Gastrocnemius medialis (tissue), 4 donors: ENCODE results near the gene MARCHF7. TPM values are rescaled to one million over a fixed set of nuclear protein-coding genes. Genes with fewer than 3 reads are reported as not detected.
"Not testable (repeated sequence)": the region's sequence is repeated elsewhere in the genome, so short reads cannot be mapped to it uniquely, and the experiment has no call there.

Experiments used
- ATAC-seq, 2 donors: fragments of 150-250 bp; one replicate each; pipeline ENCODE4 v1.9.1; 2016
- DNase-seq, 2 donors: peaks; one replicate each; pipeline ENCODE4 v3.0.0-alpha.2; 2019
- H3K27ac ChIP-seq, 4 donors: fragments of 200-600 bp; sonication (generic); 1 replicate in 1 of 4; 2 replicates in 3 of 4; pipeline ENCODE4 v1.5.1; 2016 to 2018; ENCODE audit warnings: mild to moderate bottlenecking in 2 of 4, moderate library complexity in 1 of 4
- H3K27me3 ChIP-seq, 3 donors: fragments of 200-600 bp; sonication (generic) in 2 of 3; 1 replicate in 1 of 3; 2 replicates in 2 of 3; pipeline versions ENCODE4 v1.5.1 to v1.6.0; 2016 to 2019; ENCODE audit warnings: mild to moderate bottlenecking in 1 of 3, moderate library complexity in 1 of 3
- H3K36me3 ChIP-seq, 2 donors: fragments of 200-600 bp; sonication (generic) in 1 of 2; one replicate each; pipeline ENCODE4 v1.5.1; 2017 to 2018
- H3K4me1 ChIP-seq, 2 donors: fragments of 200-600 bp; sonication (generic) in 1 of 2; one replicate each; pipeline ENCODE4 v1.5.1; 2016 to 2017; ENCODE audit warnings: mild to moderate bottlenecking in 2 of 2
- H3K4me3 ChIP-seq, 4 donors: fragments of 200-600 bp; sonication (generic) in 3 of 4; 1 replicate in 1 of 4; 2 replicates in 3 of 4; pipeline ENCODE4 v1.5.1; 2016 to 2019; ENCODE audit warnings: mild to moderate bottlenecking in 2 of 4
- H3K9me3 ChIP-seq, 3 donors: fragments of 200-600 bp; sonication (generic) in 2 of 3; 1 replicate in 1 of 3; 2 replicates in 2 of 3; pipeline ENCODE4 v1.5.1; 2016 to 2019
- CTCF ChIP-seq, 5 experiments: fragments of 450-650 bp in 3 of 5; fragments of 200-600 bp in 2 of 5; sonication (generic) in 2 of 5; IDR thresholded peaks in 4 of 5; conservative IDR thresholded peaks in 1 of 5; 1 replicate in 4 of 5; 2 replicates in 1 of 5; pipeline ENCODE4 v1.5.1; 2016 to 2019; ENCODE audit warnings: antibody characterized with exemption in 5 of 5, mild to moderate bottlenecking in 3 of 5, moderate library complexity in 3 of 5
- POLR2A ChIP-seq, 2 donors: fragments of 450-650 bp; IDR thresholded peaks; one replicate each; pipeline ENCODE4 v1.6.1; 2017; ENCODE audit warnings: antibody characterized with exemption in 2 of 2, mild to moderate bottlenecking in 2 of 2, moderate library complexity in 2 of 2
- in situ Hi-C, 4 donors: fragments of 200-750 bp; cut with MboI; loops; one replicate each; pipeline versions ENCODE4 v1.15.0 to v1.8.0; 2017; ENCODE audit warnings: low sequenced_read_pairs in 4 of 4
- intact Hi-C: fragments of 100-400 bp; cut with DNase I; formaldehyde crosslinking; loops from one replicate; pipeline ENCODE4 v1.15.1; 2023; ENCODE audit warnings: low total_unique reads
- total RNA-seq, 4 donors: library from RNA; depleted of rRNA; stranded (reverse); fragments of >200 nt; gene quantifications; one replicate each; pipeline versions ENCODE4 v1.1.0 to v1.2.3, GENCODE V29; 2016

The MARCHF7 gene
- 100 to 1,000 TPM in 1 of 4 donors, 10 to 100 TPM in 3; 88.6 to 125 (median 93.4) TPM for total RNA-seq

- TF ChIP-seq CTCF (IDR thresholded peaks at IDR 0.05 in 4 of 5, conservative IDR thresholded peaks at IDR 0.05 in 1 of 5) = peak; percentile 51 to 66 (median 63)
- TF ChIP-seq POLR2A (IDR thresholded peaks at IDR 0.05) = peak; percentile 95 to 97
- Histone ChIP-seq H3K36me3 (peaks cover 0 to 5% of the 10 kb centered on the region in 2 donors), H3K27me3 (no peaks in the 10 kb centered on the region), H3K4me1 (peaks cover 14 to 44% of the 10 kb centered on the region in 2 donors), H3K27ac (peak within 1 kb of the TSS; percentile 97 to 99 (median 98)), H3K9me3 (no peaks in the 10 kb centered on the region), H3K4me3 (peak within 1 kb of the TSS; percentile 92 to 93 (median 92))
- intact Hi-C loops (loop anchor here (1.0 to 5.0 kb wide), 5 partner anchors 85 to 460 kb away; partner anchors contain the start of genes BAZ2B, CD302 and WDSUB1), in situ Hi-C loops (loop anchor here in 1 of 4 donors (25.0 kb wide), 1 partner anchor 200 kb away; no protein-coding TSS in a partner anchor)
- DNase-seq (peak; percentile 95 to 97), ATAC-seq (peak; percentile 92 to 94)
Measured at GRCh38 chr2:159712143-159712928, at the start of gene MARCHF7. Gene MARCHF7, plus strand, starts transcription at chr2:159712506. Its CDS starts 16,517 bp downstream, at chr2:159729023.

GRCh38 chr2:159667423-159667822 is 44.9 kb upstream of the MARCHF7 start:
- H3K9me3 ChIP-seq, ATAC-seq, H3K36me3 ChIP-seq, DNase-seq, in situ Hi-C loops, H3K4me1 ChIP-seq, intact Hi-C loops, H3K4me3 ChIP-seq, H3K27ac ChIP-seq, H3K27me3 ChIP-seq: not testable (repeated sequence)

- in situ Hi-C loops = no loop called here
- H3K36me3 ChIP-seq = no peaks in the 10 kb centered on the region
- DNase-seq (no peak), ATAC-seq (no peak)
- H3K27me3 ChIP-seq = no peaks in the 10 kb centered on the region
- intact Hi-C loops = no loop called here
- no peaks in the 10 kb centered on the region for H3K4me1 ChIP-seq
- no peak for TF ChIP-seq CTCF (IDR thresholded peaks at IDR 0.05 in 4 of 5, conservative IDR thresholded peaks at IDR 0.05 in 1 of 5)
- no peak for TF ChIP-seq POLR2A (IDR thresholded peaks at IDR 0.05)
- no peak overlapping the region for H3K27ac ChIP-seq
- no peaks in the 10 kb centered on the region for H3K9me3 ChIP-seq
- no peak overlapping the region for H3K4me3 ChIP-seq
Measured at GRCh38 chr2:159671047-159671446, 41.3 kb upstream of the MARCHF7 start.

GRCh38 chr2:159677654-159678053 is 34.7 kb upstream of the MARCHF7 start:
- Histone ChIP-seq H3K9me3 (no peaks in the 10 kb centered on the region), H3K36me3 (no peaks in the 10 kb centered on the region), H3K4me3 (no peak overlapping the region), H3K27me3 (no peaks in the 10 kb centered on the region), H3K4me1 (peaks cover 0 to 4% of the 10 kb centered on the region in 2 donors), H3K27ac (no peak overlapping the region)
- intact Hi-C loops (no loop called here), in situ Hi-C loops (no loop called here)
- TF ChIP-seq POLR2A (IDR thresholded peaks at IDR 0.05) (no peak), CTCF (IDR thresholded peaks at IDR 0.05 in 4 of 5, conservative IDR thresholded peaks at IDR 0.05 in 1 of 5) (peak in 3 of 5 experiments; percentile 27 to 45 (median 39))
- ATAC-seq (no peak), DNase-seq (no peak)

GRCh38 chr2:159680692-159681091 is 31.6 kb upstream of the MARCHF7 start:
- TF ChIP-seq POLR2A (IDR thresholded peaks at IDR 0.05) = no peak
- H3K4me1 ChIP-seq = peaks cover 0 to 4% of the 10 kb centered on the region in 2 donors

More at GRCh38 chr2:159680692-159681091, 31.6 kb upstream of the MARCHF7 start:
- Histone ChIP-seq H3K36me3 (no peaks in the 10 kb centered on the region), H3K27ac (no peak overlapping the region), H3K4me3 (no peak overlapping the region), H3K27me3 (no peaks in the 10 kb centered on the region), H3K9me3 (no peaks in the 10 kb centered on the region)
- DNase-seq (no peak), ATAC-seq (no peak)
- intact Hi-C loops = no loop called here
- in situ Hi-C loops = no loop called here
